ENCODE measurements around the gene ARHGAP6.
A peak's percentile ranks its signal among the peaks of the same experiment; 100 is the strongest.
"Not testable (repeated sequence)": the region's sequence is repeated elsewhere in the genome, so short reads cannot be mapped to it uniquely, and the experiment has no call there.

ARHGAP6 gene

DNA sequence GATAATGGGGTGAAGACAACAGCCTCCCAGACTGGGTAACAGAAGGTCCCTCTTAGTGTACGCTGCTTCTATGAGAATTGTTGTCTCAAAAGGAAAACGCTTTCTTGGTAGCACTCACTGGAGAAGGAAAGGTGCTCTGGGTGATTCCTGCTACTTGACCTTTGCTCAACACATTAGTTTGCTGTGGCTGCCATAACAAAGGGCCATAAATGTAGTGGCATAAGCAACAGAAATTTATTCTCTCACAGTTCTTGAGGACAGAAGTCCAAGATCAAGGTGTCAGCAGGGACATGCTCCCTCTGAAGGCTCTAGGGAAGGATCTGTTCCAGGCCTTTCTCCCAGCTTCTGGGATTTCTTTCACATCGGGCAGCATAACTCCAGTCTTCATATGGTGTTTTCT, 535.6 kb downstream of the ARHGAP6 start:
- no peak for DNase-seq

DNA sequence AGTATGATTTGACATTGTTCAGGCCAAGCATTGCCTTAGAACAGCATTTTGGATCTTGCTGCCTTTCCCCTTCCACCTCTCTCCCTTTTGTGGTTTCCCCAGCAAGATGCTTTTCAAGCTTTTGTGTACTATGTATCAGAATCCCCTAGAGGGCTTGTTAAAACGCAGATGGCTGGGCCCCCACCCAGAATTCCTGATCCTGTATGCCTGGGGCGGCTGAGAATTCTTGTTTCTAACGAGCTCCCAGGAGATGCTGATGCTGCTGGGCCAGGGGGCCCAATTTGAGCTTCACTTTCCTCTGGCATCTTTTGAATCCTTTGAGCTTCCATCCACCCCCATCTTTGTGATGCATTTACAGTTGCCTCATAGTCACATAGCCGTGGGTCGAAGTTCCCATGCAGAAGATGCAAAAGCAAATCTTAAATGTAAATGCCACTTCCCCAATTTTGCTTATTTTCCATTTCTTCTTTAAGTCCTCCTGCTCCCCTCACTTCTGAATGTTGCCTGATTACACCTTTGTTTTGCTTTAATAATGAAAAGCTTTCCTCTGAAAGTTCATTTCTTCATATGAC, 536.1 kb downstream of the ARHGAP6 start:
- no peak for DNase-seq

DNA sequence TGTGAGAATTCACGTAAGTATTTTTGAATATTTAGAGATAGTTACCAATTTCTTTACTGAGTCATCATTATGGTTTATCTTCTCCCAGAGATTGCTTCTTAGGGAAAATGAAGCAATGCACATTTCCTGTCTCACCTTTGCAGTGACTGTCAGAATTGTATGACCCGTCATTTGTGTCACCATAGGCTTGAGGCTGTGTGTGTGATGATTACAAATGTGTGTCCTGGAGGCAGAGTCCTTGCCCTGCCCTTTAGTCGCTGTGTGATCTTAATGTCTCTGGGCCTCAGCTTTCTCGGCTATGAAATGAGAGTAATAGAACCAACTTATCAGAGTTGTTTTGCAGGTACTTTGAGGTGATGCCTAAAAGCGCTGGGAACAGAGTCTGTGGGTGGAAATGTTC, 540.7 kb downstream of the ARHGAP6 start:
- no peak for DNase-seq

DNA sequence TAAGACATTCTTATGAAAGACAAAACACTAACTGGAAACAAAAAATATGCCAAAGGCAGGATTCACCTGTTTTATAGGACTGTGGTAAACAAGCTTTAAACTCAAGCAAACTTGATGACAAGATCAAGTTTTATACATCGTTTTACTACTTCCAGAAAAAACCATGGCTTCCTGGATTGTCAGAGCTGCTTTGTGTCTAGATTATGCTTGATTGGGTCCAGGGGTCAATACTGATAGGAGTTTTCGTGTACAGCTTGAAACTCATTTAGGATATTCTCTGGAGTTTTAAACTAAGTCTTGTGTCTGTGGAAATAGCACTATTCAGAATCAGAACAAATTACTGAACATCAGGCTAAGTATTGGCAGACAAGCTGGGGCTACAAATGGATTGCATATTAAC, 541.6 kb downstream of the ARHGAP6 start:
- no peak for DNase-seq

DNA sequence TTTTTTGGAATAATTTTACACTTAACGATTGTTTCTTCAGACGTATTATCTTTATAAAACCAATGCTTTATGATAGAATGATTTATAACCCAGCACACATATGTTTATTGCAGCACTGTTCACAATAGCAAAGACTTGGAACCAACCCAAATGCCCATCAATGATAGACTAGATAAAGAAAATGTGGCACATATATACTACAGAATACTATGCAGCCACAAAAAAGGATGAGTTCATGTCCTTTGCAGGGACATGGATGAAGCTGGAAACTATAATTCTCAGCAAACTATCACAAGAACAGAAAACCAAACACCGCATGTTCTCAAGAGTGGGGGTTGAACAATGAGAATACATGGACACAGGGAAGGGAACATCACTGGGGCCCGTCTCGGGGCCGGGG, 542.6 kb downstream of the ARHGAP6 start:
- DNase-seq: not testable (repeated sequence)

DNA sequence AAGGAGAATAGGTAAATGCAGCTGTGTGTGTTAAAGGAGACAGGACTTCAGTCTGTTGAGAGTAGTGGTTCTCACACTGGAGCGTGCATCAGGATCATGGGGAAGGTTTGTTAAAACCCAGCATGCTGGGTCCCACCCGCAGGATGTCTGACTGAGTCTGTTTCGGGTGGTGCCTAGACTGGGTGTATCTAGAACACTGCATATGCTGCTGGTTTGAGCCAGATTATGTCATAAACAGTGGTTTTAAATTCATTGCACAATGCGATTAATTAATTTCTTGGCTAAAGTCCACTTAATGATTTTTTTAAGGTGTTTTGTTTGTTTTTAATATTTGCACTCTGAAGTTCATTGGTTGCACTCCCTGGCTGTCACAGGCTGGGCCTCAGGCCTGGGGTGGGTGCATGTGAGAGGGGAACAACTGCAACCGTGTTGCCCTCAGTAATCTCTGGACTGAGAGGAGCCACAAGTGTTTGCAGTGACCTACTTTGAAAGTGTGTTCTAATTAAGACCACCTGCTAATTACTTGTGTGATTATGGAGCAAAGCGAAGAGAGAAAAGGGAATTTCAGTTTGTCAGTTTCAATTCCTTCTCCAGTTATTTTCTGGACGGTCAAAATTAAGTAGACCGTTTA, 546.3 kb downstream of the ARHGAP6 start:
- DNase-seq: no peak

DNA sequence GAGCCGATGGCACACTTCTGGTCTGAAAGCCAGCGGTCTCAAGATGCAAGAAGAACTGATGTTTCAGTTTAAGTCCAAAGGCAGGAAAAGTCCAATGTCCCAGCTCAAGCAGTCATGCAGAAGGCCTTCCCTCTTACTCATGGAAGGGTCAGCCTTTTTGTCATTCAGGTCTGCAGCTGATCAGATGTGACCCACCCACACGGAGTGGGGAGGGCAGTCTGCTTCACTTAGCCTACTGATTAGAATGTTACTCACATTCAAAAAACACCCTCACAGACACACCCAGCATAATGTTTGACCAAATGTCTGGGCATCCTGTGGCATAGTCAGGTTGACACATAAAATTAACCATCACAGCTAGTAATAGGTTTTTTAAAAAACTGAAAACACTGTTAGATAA, 548.0 kb downstream of the ARHGAP6 start:
- DNase-seq: no peak

DNA sequence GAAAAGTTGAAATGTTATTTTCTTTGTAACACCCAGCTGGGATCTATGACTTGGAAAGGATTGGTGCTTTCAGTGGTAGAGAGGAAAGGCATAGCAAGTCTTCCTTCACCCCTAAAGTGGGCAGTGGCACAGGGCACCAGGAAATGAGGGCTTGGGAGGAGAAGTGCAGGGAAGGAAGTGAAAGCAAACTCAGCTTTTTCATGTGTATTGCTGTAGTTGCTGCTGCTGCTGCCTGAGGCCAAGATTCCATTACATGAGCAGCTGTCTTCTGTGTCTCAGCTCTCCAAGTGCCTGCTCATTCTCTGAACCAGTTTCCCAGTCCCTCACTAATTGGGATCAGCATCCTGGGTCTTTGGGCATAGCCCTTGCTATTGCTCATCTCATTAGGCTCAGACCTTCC, 552.0 kb downstream of the ARHGAP6 start:
- no peak for DNase-seq

DNA sequence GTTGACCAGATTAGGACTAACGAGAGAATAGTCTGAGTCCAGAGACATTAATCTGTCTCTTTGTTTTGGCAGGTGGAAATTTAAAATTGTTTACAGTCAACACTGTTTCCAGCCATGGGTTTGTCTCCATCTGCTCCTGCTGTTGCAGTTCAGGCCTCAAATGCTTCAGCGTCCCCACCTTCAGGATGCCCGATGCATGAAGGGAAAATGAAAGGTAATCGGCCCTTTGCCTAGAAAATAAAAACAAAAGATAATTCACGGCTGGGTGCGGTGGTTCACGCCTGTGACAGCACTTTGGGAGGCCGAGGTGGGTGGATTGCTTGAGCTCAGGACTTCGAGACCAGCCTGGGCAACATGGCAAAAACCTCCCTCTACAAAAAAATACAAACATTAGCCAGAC, 553.8 kb downstream of the ARHGAP6 start:
- DNase-seq: no peak

DNA sequence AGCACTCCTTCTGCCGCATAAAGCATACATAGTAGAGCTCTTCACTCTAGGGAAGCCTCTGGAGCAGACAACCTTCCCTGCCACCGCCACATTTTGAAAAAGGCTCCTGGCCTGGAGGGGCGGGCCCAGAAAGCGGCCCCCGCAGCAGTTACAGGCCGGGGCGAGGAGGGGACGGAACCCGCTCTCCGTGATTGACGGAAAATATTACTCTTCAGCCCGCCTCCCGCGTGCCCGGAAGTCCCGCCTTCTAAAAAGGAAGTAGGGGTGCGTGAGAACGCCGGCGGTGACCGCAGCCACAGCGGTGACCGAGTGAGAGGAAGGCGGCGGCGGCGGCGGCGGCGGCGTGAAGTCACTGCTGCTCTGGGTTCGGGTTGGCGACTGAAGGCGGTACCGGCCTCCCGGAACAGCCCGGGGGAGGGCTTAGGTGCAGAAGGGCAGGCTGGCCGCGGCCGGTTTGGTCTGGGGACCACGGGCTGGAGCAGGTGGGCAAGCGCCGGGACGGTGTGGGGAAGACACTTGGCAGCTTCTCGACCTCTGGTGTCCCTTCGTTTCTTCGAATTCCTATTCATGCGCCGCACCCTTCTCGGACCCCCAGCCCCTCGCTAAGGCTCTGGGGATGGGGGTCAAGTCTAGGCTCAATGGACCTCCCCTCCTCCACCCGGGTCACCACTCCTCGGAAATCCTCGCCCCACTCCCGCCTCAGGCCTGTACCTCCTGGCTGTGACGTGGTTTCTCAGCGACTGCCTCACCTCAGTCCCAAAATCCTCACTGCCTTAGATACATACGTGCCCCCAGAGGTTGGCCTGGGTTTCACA, 554.5 kb downstream of the ARHGAP6 start, which contains the start of gene HCCS:
TSS of gene HCCS (plus strand) at position 296 of the 815 bp plus-strand sequence. CDS start 729 bp downstream, outside the sequence.
- peak; percentile 94 for DNase-seq

DNA sequence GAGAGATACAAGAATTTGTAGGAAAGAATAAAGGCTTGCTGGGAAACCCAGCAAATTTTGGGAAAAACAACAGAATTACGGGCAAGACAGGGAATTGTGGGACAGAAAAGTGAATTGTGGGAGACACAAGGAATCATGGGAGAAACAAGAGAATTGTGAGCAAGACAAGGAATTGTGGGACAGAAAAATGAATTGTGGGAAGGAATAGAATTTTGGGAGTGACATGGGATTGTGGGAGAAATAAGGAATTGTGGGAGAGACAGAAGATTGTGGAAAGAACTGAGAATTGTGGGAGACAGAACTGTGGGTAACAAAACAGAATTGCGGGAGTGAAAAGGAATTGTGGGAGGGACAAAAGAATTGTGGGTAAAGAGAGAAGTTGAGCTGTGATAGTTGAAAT, 555.8 kb downstream of the ARHGAP6 start:
- DNase-seq: no peak

DNA sequence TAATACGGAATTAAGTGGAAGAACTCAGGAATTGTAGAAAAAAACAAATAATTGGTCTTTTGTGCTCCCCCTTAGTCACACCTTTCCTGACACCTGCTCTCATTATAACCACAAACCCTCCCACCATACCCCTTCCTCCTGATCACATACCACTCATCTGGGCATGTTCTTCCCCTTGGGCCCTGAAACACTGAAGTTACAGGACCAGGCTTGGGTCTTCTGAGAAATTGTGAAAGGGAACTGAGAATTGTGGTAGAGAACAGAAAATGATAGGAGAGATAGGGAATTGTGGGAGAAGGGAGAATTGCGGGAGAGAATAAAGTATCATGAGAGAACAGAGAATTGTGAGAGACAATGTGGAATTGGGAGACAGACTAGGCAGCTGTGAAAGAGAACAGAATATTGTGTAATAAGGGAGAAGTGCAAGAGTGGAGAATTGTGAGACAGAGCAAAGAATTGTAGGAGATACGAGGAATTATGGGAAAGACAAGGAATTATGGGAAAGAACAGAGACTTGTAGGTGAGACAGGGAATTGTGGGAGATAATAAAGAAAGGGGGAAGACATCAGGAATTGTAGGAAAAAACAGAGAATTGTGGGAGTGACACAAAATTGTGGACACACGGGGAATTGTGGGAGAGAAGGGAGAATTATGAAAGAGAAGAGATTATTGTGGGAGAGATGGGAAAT, 557.3 kb downstream of the ARHGAP6 start:
- DNase-seq: no peak

DNA sequence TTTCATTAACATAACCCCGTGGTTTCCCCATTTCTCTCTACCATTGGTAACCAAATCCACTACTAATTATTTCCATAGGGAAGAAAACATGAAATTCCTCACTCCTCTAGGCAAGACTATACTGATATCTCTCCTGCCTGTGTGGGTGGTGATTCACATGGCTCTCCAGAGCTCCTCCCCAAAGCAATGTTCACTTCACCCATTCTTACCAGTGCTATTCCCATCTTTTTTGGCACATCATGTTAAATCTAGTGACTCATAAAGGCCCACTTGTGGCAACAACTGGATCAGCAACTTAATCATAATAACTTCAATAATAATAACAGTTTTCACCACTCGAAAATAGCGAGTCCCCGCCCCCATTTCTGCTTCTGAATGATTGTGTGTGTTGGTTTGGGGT, 560.6 kb downstream of the ARHGAP6 start:
- DNase-seq: no peak

DNA sequence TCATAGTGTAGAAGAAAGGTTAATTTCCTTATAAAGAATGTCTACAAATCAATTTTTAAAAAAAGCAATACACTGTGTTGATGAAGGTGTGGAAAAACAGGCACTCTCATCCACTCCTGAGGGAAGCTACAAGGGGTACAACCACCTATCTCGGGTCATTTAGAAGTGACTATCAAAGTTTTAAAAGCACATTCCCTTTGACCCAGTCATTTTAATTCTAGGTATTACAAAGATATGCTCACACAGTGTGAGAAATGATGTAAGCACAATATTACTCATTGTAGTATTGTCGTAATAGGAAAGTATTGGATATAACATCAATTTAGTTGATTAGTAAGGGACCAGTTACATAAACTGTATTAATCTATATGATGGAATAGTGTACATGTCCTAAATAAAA, 562.0 kb downstream of the ARHGAP6 start:
- DNase-seq: no peak

DNA sequence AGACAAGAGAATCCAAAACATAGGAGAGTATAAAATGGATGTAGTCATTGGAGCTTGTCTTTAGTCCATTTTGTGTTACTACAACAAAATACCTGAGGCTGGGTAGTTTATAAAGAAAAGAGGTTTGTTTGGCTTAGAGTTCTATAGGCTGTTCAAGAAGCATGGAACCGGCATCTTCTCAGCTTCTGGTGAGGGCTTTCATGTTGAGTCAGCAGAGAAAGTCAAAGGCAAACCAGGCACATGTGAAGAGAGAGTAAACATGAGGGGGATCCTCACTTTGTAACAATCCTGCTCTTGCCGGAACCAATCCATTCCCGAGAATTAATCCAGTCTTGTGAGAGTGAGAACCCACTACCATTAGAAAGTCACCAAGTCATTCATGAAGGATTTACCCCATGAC, 562.7 kb downstream of the ARHGAP6 start:
- DNase-seq: no peak

DNA sequence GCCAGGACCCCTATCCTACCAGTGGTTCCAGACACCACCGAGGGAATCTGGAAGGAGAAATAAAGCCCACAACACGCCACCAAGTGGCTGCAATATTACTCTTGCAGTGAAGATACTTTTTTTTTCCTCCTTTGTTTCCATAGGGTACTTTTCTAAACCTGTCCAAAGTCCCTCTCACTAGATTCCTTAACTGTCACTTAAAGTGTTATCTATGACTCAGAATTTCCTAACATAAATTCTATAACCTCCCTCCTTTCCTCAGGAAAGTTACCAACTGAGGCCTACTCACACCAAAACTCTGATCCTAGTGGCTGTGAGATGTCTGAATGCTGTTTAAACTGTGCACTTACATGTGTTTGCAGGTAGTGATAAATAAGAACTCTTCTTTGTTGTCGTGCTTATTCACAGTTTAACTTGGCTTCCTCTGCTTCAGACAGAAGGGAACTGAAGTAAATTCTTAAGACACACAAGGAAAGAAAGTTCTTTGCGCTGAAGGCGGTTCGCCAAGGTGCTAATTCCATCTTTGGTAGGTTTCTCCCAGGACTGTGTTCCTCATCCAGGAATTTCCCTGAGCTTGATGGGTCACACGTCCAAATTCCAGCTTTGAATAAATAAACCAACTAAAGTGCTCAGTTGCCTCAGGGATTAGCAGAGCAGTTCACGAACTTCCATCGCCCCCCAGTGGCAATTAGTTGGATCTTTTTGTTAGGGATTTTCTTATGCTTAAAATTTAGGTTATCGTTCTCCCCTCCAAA, 565.3 kb downstream of the ARHGAP6 start:
- no peak for DNase-seq

DNA sequence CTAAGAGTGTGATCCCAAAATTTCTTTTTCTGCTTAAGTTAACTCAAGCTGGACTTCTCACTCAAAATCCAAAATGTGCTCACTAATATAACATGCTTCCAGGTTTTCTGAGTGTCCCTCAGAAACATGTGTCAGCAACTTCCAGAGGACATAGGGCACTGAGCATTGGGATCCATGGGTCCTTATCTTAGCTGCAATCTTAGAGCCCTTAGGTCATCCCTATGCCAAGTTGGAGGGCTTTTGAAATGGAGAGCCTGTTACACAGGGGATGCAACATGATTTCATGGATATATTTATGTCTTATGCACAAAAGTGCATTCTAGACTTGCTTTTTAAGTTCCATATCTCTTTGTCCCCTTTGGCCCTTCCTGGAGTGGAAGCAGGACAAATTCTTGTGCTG, 566.3 kb downstream of the ARHGAP6 start:
- no peak for DNase-seq

DNA sequence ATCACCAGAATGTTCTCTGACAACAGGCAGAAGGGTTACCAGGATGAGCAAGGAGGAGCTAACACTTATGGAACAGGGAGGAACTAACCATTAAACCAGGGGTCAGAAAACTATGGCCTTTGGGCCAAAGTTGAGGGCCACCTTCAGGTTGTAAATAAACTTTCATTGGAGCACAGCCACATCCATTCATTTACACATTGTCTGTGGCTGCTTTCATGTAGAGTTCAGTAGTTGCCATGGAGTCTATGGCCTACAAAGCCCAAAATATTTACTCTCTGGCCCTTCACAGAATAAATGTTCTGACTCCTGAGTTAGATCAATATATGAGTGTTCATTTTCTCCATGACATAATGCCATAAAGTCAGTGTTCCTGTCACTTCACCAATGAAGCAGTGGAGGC, 567.8 kb downstream of the ARHGAP6 start:
- DNase-seq: no peak

DNA sequence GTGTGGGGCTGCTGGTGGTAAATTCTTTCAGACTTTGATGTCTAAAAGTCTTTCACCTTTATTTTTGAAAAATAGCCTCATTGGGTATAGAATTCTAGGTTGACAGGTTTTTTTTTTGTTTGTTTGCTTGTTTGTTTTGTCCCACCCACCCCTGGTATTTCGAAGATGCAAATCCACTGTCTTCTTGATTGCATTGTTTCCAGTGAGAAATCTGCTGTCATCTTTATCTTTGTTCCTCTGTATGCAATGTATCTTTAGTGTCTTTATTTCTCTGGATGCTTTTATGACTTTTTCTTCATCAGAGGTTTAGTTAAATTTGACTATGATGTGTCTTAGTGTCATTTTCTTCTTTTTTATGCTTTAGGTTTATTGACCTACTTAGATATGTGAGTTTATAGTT, 575.9 kb downstream of the ARHGAP6 start:
- no peak for DNase-seq
